NCI-H774 (cell line): ENCODE measurements around the gene UBE2U.
"Not testable (repeated sequence)": the region's sequence is repeated elsewhere in the genome, so short reads cannot be mapped to it uniquely, and the experiment has no call there.

Experiments
- DNase-seq: peaks from one replicate; lab custom pipeline; 2025; lab: John Stamatoyannopoulos, UW

UBE2U gene

DNA sequence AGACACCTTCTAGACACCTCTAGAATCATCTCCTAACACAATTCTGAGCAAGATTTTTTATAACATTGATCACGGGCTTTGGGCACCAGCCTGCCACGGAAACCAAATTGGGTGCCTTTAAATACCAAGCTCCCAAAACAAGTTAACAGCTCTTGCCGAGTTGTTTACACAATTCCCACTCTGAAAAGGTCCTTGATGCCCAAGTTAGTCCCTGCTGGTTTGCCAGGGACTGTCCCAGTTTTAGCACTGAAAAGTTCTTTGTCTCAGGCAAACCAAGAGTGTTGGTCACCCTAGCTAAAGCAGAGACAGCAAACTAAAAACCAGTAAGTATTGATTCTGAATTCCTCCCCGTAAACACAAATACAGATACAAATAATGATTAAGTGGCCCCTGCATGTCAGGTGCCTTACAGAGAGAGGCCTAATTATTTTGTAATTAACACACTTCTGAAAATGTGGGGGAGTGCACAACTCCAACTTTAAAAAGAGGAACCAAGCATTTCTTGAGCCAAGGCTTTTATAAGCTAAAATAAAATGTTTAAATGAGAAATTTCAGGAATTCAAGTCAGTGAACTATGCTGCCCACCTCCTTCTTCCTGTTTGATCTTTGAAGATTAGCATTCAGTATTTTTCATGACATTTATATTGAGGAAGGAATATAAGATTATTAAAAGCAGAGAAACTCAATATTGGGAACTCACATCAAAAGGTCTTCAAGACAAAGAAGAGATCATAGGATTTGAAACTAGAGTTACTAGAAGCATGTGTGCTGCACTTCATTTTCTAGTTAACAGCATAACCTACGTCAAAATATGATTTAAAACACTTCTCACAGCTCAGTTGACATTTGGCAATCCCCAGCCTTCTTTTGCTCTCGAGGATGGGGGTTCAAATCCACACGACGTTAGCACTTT, 9.0 kb upstream of the UBE2U start:
- no peak for DNase-seq

DNA sequence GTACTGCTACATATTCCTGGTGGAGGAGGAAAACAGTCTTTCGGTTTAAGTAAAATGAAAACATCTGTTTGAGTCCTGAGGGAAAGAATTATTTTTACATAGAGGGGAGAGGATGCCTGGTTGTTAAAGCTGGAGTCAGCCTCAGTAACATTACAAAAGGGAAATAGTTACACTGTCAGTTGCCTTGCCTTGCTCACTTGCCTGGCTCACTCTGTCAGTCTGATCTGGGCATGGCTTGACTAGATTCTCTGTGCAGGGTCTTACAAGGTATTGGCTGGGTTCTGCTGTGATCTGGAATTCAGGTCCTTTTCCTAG, 8.4 kb upstream of the UBE2U start:
- DNase-seq, result no peak

DNA sequence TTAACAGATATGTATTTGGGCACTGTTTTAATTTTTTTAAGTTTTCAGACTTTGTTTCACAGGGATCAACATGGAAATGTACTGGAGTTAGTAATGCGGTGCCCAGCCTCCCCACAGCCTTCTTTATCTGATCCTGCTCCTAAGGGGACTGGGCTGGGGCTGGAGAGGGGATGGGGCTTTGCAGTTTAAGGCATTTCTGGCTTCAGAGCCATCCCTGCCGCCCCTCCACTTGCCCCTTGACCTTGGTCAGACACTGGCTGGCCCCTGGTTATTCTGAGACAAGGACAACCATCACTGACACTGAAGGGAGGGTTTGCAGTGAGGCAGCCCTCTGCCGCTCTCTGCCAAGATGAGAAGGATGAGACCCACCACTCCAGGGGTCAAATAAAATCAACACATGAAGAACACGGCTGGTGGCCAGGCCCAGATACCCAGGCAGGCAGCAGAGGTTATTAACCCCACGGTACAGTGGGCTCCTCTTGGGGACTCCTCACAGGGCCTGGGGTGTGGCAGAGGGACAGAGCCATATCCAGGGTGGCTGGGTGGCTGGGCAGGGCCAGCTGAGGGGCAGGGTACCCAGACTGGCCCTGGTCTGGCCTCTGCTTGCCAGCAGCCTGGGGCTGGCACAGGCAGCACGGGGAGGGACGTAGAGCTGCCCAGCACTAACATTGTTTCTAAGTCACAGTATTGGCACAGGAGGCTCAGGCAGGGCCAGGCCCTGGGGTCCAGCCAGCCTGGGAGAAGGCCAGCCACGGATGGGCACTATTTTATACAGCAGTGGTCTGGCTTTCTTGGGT, 7.2 kb upstream of the UBE2U start:
- no peak for DNase-seq

DNA sequence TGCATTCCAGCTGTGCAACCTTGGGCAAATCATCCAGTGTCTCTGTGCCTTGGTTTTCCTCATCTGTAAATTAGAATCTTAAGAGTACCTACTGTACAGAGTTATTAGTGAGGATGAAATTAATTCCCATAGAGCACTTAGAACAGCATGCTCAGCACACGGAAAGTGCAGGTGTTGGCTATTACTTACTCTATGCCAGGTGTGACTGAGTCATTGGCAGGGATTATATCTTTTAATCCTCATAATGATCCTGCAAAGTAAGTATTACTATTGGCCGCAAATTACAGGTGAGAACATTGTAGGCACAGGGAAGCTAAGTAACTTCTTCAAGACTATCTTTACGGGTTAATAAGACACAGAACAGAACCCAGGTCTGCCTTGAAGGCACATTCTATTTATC, 6.3 kb upstream of the UBE2U start:
- no peak for DNase-seq

DNA sequence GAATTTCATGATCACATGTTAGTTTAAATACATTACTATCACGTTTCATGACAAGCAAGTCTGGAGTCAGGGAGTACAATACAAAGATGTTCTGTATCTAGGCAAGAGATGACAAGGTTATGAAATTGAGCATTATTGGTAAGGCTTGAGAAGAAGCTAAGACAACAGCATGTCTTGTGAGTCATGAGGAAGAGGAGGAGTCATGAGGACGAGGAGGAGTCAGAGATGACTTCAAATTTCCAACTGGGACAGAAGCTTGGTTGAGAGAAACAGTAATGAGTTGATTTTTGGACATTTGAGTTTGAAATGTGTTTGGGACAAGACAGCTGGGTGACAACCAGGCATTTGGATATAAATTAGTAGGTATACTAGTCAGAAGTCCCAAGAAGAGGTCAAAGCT, 4.3 kb upstream of the UBE2U start:
- DNase-seq, result no peak

DNA sequence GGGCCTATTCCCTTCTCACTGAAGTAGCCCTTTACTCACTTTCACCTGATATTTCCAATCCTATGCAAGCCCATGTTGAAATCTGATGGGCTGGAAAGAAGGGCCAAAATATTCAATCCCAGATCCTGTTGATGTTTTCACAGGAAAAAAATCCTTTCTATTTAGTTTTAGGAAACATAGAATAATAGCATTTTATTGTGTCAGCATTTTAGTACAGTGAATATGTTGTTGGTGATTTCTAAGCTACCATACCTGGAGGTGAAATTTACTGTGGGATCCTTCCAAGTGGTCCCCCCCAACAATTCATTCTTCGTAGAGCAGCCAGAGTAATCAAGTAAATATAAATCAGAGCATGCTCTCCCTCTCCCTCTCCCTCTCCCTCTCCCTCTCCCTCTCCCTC, 3.4 kb upstream of the UBE2U start:
- no peak for DNase-seq

DNA sequence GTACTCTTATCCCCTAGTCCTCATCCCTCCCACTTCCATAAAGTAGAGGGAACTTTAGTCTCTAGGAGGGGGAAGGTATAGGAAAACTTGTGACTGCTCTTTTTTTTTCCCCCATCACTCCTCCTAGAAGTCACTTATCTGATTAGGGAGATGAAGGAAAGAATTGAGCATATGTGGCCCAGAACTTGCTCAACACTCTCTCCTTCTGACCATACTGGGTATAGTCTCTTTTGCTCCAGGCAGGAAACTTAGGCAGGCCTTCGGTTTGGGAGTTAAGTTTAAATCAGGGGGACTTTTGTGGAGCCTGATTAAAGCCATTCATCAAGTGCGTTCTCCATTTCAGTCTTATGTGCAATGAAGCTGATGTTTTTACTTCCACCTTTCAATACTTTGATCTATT, 5.8 kb downstream of the UBE2U start:
- no peak for DNase-seq

DNA sequence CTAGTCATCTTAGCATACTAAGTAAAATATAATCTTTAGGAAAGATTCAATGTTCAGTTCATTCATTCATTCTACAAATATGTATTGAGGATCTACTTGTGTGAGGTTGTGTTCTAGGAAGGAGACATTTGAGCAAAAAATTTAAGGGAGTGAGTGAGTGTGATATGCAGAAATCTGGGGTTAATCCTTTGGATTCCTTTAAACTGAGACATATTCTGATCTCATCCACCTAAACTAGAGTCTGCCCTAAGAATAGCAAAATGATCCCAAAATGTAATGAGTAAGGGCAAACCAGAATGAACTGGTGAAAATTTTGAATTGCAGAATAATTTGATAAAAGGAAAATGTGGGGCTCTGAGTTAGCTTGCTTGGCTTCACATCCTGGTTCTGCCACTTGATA, 8.6 kb downstream of the UBE2U start:
- no peak for DNase-seq

DNA sequence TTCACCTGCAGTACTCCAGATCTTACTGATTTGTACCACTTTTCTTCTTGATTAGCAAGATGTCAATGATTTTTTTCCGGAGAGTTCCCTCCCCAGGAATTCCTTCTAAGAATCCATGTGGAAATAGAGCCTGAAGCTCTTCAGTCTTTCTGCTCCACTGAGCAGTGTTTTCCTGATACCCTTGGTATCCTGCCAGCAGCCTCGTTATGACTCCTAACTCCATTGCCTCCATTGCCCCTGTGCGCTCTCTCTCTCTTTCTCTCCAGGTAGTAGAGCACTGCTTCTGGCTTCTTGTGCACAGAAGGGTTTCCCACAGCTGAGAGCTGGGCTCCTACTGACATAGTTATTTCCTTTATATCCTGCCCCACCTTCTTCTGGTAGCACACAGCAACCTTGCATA, 12.2 kb downstream of the UBE2U start:
- no peak for DNase-seq

DNA sequence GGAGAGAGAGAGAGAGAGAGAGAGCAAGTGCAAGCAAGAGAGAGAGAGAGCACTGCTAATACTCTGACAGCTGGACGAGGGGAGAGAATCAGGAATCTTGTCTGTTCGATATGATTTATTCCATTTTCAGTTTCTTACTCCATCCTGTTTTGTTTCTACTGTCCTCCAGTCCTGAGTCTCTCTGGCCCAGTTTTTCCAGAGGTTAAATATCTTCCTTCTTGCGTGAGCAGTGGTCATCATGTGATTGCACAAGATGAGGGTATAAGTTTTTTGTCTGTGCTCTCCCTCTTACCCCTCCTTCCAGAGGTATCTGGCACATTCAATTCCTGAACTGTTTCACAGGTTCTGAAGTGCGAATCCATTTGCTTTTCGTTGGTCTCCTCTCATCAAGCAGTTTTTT, 16.8 kb downstream of the UBE2U start:
- DNase-seq, result no peak

DNA sequence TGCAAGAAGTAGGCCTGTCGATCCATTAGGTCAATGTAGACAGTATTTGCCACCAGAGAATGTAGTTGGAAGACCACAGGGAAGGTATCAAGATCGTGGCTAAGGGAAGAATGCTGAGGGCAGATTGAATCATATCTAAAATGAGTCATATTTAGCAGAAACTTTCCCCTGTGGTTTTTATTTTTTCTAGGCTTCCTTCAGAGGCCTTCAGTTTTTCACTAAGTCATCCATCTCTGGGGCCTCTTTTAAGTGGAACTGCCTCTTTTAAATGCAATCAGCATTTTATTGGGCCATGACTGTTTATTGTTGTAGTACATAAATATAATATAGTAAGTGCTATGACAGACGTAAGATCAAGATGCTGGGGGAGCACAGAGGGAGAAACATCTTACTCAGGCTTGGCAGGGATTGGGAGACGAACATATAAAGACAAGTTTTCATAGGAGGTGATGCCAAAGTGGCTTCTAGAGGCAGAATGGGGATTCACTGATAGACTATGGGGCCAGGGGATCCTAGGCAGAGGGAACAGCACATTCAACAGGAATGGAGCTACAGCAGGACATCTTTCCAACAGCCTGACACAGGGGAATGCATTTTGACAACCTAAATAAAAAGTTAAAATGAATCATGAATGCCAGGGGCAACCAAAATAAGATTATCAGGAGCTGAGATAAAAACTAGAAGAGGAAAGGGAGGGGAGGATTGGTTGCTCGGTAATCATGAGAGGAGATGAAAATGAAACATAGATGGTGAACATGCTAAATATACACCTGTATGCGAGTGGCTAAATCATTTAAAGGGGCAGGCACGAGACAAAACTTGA, 20.1 kb downstream of the UBE2U start:
- DNase-seq, result no peak

DNA sequence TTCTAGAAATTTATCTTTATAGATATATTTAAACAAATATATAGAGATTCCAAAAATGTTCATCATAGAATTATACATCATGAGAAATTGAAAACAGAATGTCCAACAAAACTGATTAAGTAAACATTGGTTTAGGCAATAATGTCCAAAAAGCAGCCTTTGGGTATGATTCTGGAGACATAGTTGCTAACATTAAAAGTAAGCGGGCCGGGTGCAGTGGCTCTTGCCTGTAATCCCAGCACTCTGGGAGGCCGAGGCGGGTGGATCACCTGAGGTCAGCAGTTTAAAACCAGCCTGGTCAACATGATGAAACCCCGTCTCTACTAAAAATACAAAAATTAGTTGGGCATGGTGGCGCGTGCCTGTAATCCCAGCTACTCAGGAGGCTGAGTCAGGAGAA, 20.8 kb downstream of the UBE2U start:
- not testable (repeated sequence) for DNase-seq

DNA sequence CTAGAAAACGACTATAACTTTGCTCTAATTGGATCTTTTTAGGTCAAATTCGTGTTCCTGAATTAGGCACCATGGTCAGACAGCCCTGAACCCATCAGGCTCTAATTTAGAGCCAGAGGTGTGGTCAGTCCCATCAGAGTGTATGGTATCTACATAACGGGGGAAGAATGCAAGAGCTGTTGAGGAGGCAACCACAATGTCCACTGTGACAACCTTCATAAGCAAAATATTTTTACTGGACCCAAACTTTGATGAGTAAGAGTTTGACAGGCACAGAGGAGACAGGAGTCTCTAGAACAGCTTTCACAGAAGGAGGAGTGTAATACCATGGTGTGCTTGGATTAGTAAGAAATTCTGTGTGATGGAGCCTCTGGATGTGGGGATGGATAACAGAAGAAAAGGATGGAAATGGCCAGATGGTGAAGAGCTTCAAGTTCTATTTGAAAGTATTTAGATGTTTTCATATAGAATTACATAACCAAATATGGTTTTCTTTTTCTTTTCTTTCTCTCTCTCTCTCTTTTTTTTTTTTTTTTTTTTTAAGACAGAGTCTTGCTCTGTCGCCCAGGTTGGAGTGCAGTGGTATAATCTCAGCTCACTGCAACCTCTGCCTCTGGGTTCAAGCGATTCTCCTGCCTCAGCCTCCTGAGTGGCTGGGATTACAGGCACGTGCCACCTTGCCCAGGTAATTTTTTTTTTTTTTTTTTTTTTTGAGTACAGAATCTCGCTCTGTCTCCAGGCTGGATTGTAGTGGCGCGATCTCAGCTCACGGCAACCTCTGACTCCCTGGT, 24.9 kb downstream of the UBE2U start:
- no peak for DNase-seq

DNA sequence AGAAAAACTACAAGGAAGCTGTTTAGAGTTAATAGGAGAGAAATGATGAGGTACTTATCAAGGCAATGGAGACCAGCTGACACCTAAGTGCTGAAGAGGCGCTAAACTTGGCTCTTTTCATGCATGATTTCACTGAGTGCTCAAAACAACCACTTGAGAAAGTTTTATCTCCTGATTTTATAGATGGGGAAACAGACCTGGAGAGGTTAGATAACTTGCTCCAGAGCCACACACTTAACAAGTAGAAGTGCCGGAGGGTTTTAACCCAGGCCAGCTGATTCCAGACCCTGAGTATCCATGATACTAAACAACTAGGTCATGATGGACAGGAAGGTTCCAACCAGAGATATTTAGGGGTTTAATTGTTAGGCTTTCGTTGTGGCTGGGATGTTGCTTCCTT, 25.9 kb downstream of the UBE2U start:
- DNase-seq, result no peak

DNA sequence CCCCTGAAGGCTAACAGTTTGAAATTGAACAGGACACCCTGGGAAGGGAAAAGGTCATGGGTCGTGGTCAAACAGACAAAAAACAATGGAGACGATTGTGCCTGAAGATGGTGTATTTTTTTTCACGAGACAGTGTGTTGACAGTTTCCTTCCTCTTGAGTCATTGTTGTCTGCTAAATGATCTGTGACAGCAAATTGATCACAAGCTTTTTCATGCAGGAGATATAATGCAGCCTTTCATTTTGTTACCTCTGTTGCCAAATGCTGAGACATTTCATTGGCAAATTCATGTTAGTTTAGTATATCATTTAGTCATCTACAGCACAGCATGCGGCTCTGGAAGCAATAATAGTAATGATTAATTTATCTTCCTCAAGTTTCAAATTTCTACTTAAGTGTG, 27.7 kb downstream of the UBE2U start:
- peak; percentile 21 for DNase-seq

DNA sequence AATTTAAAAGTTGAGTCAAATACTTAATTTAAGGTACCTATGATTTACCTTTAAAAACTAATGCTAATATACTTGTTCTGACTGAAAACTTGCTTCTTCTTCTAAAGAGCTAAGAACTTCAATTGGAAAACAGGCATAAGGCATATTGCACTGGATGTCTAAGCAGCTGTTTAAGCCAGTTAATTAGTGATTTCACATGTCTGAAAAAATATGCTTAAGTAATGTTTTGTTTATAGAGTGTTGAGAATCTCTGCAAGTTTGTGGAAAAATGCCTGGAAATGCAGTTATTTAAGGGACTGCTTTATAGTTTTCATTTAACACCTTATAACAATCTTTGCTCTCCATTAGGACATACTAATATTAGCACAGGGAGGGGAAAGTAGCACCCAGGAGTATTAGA, 28.2 kb downstream of the UBE2U start:
- DNase-seq, result no peak

DNA sequence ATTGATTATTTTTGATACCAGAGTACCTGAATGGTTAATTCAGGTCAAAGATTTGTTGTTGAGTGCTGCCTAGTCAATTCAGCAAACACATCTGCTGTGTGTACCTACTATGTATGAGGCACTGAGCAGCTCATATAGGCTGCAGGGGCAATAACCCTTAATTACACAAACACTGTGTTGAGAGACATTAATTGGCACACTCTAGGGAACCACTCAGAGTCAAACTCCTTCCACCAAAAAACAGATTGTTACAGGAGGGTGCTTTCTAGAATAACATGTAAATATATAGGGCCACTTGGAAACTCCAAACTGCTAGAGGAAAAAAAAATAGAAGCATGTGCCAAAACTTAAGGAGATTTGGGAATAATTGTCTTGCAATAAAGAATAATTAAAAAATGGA, 31.3 kb downstream of the UBE2U start:
- DNase-seq, result no peak

DNA sequence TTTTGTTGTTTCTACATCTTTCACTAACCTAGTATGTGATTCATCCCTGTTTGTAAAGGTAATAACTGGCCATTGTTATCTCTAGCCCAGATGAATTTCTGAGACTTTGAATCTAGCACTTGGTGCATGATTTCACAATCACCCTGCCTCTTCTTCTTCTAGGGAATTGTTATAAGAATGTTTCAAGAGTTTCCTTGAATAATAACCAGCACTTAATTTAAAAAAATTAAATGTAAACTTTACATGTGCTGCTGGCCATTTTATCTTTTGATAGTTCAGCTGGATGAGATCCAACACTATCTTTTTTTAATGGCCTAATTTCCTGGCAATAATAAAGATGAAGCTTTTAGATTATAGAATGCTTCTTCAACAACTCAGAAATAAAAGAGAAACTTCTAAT, 31.8 kb downstream of the UBE2U start:
- no peak for DNase-seq

DNA sequence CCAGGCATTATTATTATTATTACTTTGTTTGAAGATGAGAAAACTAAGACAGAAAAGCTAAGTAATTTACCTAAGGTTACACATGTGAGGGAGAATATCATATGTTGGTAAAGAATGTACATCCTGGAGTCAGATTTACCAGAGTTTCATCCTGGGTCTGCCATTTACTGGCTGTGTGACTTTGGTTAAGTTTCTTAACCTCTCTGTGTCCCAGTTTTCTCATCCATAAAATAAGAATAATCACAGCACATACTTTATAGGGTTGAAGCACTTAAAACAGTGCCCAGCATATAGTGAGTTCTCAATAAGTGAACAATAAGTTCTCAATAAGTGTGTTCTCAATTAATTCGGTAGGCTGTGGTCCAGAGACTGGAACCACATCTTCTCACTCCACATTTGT, 32.5 kb downstream of the UBE2U start:
- no peak for DNase-seq

DNA sequence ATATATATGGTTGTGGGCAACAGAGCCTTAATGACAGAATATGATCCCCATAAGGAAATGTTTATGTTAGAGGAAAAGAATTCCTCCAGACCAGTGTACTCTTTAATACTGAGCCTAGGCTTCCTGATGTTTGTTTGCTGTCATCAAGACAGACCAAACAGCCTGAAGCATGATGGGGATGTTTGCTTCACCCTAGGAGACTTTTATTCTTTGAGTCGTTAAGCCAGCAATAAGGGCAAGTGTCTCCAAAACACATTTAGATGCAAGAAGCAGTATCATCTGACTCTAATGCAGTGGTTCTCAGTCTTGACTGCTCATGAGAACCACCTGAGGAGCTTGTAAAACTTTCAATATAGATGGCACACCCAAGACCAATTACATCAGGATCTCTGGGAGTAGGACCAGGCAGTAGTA, 33.1 kb downstream of the UBE2U start:
- no peak for DNase-seq

DNA sequence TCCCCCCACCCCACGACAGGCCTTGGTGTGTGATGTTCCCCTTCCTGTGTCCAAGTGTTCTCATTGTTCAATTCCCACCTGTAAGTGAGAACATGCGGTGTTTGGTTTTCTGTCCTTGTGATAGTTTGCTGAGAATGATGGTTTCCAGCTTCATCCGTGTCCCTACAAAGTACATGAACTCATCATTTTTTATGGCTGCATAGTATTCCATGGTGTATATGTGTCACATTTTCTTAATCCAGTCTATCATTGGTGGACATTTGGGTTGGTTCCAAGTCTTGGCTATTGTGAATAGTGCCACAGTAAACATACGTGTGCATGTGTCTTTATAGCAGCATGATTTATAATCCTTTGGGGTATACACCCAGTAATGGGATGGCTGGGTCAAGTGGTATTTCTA, 36.1 kb downstream of the UBE2U start:
- not testable (repeated sequence) for DNase-seq

DNA sequence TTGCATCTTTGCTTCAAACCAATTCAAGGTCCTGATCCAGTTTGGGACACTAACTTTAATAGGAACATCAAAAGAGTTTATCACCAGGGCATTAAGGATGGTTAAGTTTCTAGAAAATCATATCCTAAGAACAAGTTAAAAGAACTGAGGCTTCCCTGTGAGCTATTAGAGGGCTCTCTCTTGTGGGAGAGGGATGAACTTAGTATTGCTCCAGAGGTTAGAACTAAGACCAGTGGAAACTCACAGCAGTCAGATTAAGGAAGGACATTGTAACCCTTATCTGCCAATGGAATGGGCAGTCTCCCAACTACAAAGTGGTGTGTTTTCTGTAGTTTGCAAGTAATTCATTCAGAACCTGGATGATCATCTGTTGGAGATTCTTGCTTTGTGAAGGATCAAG, 36.8 kb downstream of the UBE2U start:
- no peak for DNase-seq
